ENCODE measurements around the gene AKT1.

The AKT1 gene

DNA sequence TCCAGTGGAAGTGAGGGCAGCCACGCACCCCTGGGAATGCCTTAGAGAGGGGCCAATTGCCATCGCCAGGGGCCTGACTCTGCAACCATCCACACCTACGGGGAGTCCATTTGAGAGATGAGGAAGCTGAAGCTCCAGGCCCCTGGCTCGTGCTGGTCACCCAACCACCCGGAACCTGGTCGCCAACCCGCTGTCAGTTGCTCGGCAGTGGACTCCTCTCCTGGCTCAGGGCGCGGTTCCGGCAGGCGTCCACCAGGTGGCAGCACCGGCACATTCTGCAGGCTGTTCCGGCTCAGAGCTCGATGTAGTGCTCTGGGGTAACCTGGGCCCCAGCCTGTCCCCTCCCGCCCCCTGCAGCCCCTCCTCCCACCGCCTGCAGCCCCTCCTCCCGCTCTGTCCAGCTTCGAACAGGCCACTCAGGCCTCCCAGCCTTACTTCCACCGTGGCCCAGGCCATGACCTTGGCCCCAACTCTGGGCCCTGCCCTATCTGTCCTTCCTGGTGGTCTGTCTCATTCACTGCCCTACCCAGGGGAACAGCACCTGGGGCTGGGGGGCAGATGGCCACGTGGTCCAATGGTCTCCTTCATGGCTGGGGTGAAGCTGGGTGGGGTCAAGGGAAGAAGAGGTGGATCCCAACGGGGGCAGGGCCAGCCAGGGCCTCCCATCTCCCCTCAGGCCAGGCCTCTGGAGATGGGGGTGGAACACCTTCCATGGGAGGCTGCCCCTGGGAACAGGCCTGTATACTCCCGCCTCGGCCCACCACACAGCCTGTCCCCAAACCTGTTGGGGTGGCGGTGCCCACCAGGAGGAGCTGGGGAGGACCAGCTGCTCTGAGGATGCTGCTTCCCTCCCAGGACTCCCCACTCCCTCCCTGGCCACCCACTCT is 26.9 kb downstream of the AKT1 start:
- peak; percentile 84 for DNase-seq (ENCODE audit: insufficient read length, low spot score)
- FAIRE-seq: no peak
- TF ChIP-seq, protein P1, sequence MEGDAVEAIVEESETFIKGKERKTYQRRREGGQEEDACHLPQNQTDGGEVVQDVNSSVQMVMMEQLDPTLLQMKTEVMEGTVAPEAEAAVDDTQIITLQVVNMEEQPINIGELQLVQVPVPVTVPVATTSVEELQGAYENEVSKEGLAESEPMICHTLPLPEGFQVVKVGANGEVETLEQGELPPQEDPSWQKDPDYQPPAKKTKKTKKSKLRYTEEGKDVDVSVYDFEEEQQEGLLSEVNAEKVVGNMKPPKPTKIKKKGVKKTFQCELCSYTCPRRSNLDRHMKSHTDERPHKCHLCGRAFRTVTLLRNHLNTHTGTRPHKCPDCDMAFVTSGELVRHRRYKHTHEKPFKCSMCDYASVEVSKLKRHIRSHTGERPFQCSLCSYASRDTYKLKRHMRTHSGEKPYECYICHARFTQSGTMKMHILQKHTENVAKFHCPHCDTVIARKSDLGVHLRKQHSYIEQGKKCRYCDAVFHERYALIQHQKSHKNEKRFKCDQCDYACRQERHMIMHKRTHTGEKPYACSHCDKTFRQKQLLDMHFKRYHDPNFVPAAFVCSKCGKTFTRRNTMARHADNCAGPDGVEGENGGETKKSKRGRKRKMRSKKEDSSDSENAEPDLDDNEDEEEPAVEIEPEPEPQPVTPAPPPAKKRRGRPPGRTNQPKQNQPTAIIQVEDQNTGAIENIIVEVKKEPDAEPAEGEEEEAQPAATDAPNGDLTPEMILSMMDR (IDR thresholded peaks at IDR 0.05; ENCODE audit: insufficient read depth, missing control alignments): peak; percentile 74

DNA sequence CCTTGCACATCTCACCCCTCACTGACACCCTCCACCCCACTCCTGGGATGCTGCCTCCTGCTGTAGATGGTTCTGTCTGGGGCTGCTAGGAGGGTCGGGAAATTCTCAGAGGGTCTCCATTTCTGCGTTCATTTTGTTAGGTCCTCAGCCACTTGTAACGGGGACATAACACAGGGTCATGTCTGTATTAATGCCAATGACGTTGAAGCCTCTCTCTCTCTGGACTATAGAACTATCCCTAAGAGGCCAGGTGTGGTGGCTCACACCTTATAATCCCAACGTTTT is 28.0 kb downstream of the AKT1 start:
- FAIRE-seq (no peak), DNase-seq (ENCODE audit: insufficient read length, low spot score) (no peak)

DNA sequence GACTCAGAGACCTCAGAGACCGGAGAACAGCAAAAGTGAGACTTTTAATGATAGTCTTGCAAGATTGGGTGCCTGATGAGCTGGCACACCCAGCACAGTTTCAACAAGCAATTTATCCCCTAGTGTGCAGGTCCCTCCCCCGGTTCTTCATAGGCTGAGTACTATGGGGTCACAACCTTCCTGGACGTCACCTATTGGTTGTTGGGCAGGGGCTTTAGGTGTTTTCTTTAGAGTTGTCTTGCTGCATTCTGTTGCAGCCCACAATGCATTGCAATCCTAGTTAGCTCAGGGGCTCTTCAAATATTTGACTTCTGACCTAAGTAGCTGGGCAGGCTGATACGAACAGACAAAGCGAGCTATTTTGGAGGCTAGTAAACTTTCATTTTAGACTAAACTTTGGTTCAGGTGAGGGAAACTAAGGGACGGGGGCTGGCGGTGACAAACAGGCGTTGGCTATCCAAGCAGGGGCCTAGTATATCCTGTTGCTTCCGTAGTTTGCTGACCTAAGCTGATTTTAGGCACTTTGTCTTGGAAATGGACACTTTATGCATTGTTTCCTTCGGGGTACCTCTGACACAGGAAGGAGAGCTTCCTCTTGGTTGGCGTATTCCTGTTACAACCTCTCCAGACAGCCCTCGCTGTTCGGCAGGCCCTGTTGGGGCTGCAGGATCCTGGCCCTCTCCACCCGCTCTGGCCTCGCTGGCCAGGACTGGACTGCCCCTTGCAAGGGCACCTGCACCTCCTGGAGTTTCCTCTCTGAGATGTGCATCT is 28.5 kb downstream of the AKT1 start:
- TF ChIP-seq, protein P1 (IDR thresholded peaks at IDR 0.05; ENCODE audit: insufficient read depth, missing control alignments): no peak
- no peak for DNase-seq (ENCODE audit: insufficient read length, low spot score)
- no peak for FAIRE-seq

More for the DNA sequence above, 28.0 kb downstream of the AKT1 start:
- TF ChIP-seq, protein P1 (IDR thresholded peaks at IDR 0.05; ENCODE audit: insufficient read depth, missing control alignments): no peak

GRCh38 chr14:104766256-104766862 is 29.2 kb downstream of the AKT1 start:
- FAIRE-seq (no peak), DNase-seq (ENCODE audit: insufficient read length, low spot score) (no peak)
- TF ChIP-seq, protein P1 (IDR thresholded peaks at IDR 0.05; ENCODE audit: insufficient read depth, missing control alignments): no peak

DNA sequence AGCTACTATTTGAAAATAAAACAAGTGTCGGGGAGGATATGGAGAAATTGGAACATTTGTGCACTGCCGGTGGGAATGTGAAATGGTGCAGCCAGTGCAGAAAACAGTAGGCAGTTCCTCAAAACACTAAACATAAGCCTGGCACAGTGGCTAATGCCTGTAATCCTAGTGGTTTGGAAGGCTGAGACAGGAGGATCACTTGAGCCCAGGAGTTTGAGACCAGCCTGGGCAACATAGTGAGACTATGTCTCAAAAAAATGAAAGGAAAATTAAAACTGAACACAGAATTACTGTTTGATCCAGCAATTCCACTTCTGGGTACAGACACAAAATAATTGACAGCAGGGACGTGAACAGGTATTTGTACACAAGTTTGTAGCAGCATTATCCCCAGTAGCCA is 30.0 kb downstream of the AKT1 start:
- FAIRE-seq (no peak), DNase-seq (ENCODE audit: insufficient read length, low spot score) (no peak)
- TF ChIP-seq, protein P1 (IDR thresholded peaks at IDR 0.05; ENCODE audit: insufficient read depth, missing control alignments): no peak

DNA sequence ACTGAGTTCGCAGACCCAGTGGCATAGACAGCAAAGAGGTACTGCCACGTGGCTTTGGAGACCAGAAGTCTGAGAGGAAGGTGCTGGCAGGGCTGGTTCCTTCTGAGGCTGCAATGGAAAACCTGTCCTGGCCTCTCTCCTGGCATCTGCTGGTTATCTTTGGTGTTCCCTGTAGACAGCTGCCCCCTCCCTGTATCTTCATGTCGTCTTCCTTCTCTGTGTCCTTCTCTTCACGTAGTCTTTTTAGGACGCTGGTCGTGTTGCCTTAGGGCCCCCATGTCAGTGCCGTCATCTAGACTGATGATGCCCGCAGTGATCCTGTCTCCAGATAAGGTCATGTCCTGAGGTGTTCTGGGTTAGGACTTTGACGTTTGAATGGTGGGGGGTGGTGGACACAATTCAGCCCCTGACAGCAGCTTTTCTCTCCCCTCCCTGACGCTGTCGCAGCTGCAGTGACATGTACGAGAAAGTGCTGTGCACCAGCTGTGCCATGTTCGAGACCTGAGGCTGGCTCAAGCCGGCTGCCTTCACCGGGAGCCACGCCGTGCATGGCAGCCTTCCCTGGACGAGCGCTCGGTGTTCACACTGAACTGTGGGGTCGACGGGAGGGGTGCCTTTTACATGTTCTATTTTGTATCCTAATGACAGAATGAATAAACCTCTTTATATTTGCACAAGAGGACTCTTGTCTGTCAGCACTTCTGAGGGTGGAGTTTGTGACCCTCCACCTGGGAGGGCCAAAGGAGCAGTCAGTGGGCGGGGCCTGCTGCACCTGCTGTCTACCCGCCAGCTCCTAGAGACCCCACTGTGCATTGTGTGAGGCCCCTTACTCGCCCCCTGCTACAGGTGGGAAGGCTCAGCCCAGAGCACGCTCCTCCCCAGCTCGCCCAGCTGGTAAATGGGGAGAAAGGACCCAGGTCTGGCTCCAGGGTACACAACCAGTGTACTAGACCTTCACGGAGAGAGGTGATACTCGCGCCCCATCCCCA is 36.3 kb downstream of the AKT1 start:
- TF ChIP-seq, protein P1 (IDR thresholded peaks at IDR 0.05; ENCODE audit: insufficient read depth, missing control alignments): no peak
- DNase-seq (ENCODE audit: insufficient read length, low spot score): no peak
- no peak for FAIRE-seq

Data from D721Med (cell line).